HCT116 (cell line): ENCODE data around the gene PIBF1. TPM values are rescaled to one million over a fixed set of nuclear protein-coding genes. Genes with fewer than 3 reads are reported as not detected.

Source experiments
- ATAC-seq: fragments of 200-7000 bp; cut with Tn5 transposase; 2 replicates; pipeline ENCODE4 v1.9.1; 2020; ENCODE audit warnings: mild to moderate bottlenecking, moderate library complexity
- BruUV-seq: library from RNA; stranded (reverse); fragments of 400-500 nt; replicated peaks from 2 replicates; lab custom pipeline; 2021; lab: Mats Ljungman, UMichigan
- CTCF ChIA-PET: fragments of 300-600 bp; sonication (Branson Sonifier 250); formaldehyde crosslinking; loops from one replicate; lab custom pipeline; 2021; ENCODE audit warnings: antibody characterized with exemption; lab: Charles Lee
- POLR2A ChIA-PET: fragments of 300-600, 350-600 bp; sonication (Branson Sonifier 250); formaldehyde crosslinking; loops from one replicate; lab custom pipeline; 2021; ENCODE audit warnings: antibody characterized with exemption; lab: Charles Lee
- RAD21 ChIA-PET, 2 experiments: fragments of 300-600 bp; sonication (Branson Sonifier 250); formaldehyde crosslinking; loops; one replicate each; lab custom pipeline; 2023; ENCODE audit warnings: low total read pairs in 2 of 2; ENCODE audit not compliant: uncharacterized antibody in 2 of 2, unreplicated experiment in 2 of 2, low non-redundant PET in 1 of 2; lab: Charles Lee
- DNase-seq: peaks from one replicate; pipeline ENCODE4 v3.0.0-alpha.2; 2010; ENCODE audit warnings: low read depth, low spot score
- H2AFZ ChIP-seq: fragments of 200-600 bp; shearing (Covaris generic), sonication (generic); 2 replicates; pipeline ENCODE4 v1.6.1; 2017; ENCODE audit warnings: low read depth, mixed run types, mixed read lengths, antibody characterized with exemption, low read length; ENCODE audit not compliant: poor library complexity, severe bottlenecking
- H3K27ac ChIP-seq: 2 replicates; pipeline ENCODE4 v1.5.1; 2012; ENCODE audit warnings: low read depth, low read length
- H3K27me3 ChIP-seq: fragments of 200-600 bp; sonication (generic); 2 replicates; pipeline ENCODE4 v1.6.1; 2016; ENCODE audit warnings: mixed run types, low read length, mixed read lengths; ENCODE audit not compliant: insufficient read depth
- H3K36me3 ChIP-seq, 2 experiments: fragments of 200-500 bp in 1 of 2; fragments of 200-600 bp in 1 of 2; sonication (Bioruptor generic) in 1 of 2; sonication (generic) in 1 of 2; 2 replicates each; pipeline versions ENCODE4 v1.5.1 to v1.6.1; 2014 to 2016; ENCODE audit warnings: low read length in 2 of 2, inconsistent platforms in 1 of 2, mixed read lengths in 1 of 2, mixed run types in 1 of 2; ENCODE audit not compliant: insufficient read depth in 2 of 2, control insufficient read depth in 1 of 2
- H3K4me1 ChIP-seq, 2 experiments: fragments of 200-600 bp in 1 of 2; sonication (generic) in 1 of 2; 2 replicates each; pipeline versions ENCODE4 v1.5.1 to v1.6.1; 2012 to 2017; ENCODE audit warnings: low read length in 2 of 2, inconsistent platforms in 1 of 2, mild to moderate bottlenecking in 1 of 2, mixed read lengths in 1 of 2, mixed run types in 1 of 2, moderate library complexity in 1 of 2; ENCODE audit not compliant: insufficient read depth in 2 of 2, control insufficient read depth in 1 of 2
- H3K4me2 ChIP-seq: fragments of 200-600 bp; sonication (generic); 2 replicates; pipeline ENCODE4 v1.6.1; 2017; ENCODE audit warnings: mixed run types, low read length, mixed read lengths
- H3K4me3 ChIP-seq, 2 experiments: fragments of 200-600 bp in 1 of 2; sonication (generic) in 1 of 2; replicated peaks in 1 of 2; 2 replicates each; pipeline ENCODE4 v1.5.1; 2011 to 2016; ENCODE audit warnings: low read length in 2 of 2, control low read depth in 1 of 2, low read depth in 1 of 2, mild to moderate bottlenecking in 1 of 2, mixed read lengths in 1 of 2, mixed run types in 1 of 2
- H3K79me2 ChIP-seq: fragments of 200-600 bp; sonication (generic); 2 replicates; pipeline ENCODE4 v1.6.1; 2017; ENCODE audit warnings: mild to moderate bottlenecking, mixed run types, low read length, moderate library complexity, mixed read lengths; ENCODE audit not compliant: insufficient read depth
- H3K9ac ChIP-seq: fragments of 200-600 bp; sonication (generic); 2 replicates; pipeline ENCODE4 v1.6.1; 2016; ENCODE audit warnings: low read length, mixed read lengths
- H3K9me2 ChIP-seq: fragments of 200-600 bp; sonication (generic), shearing (Covaris generic); 2 replicates; pipeline ENCODE4 v1.6.1; 2017; ENCODE audit warnings: mixed run types, mild to moderate bottlenecking, moderate library complexity; ENCODE audit not compliant: insufficient read depth
- H3K9me3 ChIP-seq, 2 experiments: fragments of 200-500 bp in 1 of 2; fragments of 200-600 bp in 1 of 2; sonication (Bioruptor generic) in 1 of 2; sonication (generic) in 1 of 2; 2 replicates each; pipeline ENCODE4 v1.6.1; 2014 to 2017; ENCODE audit warnings: low read length in 2 of 2, mixed read lengths in 2 of 2, inconsistent platforms in 1 of 2, low read depth in 1 of 2, mild to moderate bottlenecking in 1 of 2, mixed run types in 1 of 2, moderate library complexity in 1 of 2; ENCODE audit not compliant: control insufficient read depth in 1 of 2, insufficient read depth in 1 of 2
- H4K20me1 ChIP-seq: fragments of 200-600 bp; sonication (generic), shearing (Covaris generic); 2 replicates; pipeline ENCODE4 v1.6.1; 2017; ENCODE audit warnings: mixed run types, mild to moderate bottlenecking, moderate library complexity; ENCODE audit not compliant: insufficient read depth
- CBX3 ChIP-seq: IDR thresholded peaks from 2 replicates; pipeline ENCODE4 v1.6.1; 2012; ENCODE audit warnings: low read depth
- EGR1 ChIP-seq: IDR thresholded peaks from 2 replicates; pipeline ENCODE4 v1.6.1; 2012; ENCODE audit warnings: low read depth
- EZH2 ChIP-seq: fragments of 200-600 bp; sonication (generic); IDR thresholded peaks from 2 replicates; pipeline ENCODE4 v1.6.1; 2017; ENCODE audit warnings: antibody characterized with exemption, mixed run types
- FOSL1 ChIP-seq: IDR thresholded peaks from 2 replicates; pipeline ENCODE4 v1.6.1; 2012; ENCODE audit warnings: low read depth
- JUND ChIP-seq: IDR thresholded peaks from 2 replicates; pipeline ENCODE4 v1.6.1; 2012
- POLR2A ChIP-seq: IDR thresholded peaks from 2 replicates; pipeline ENCODE4 v1.7.0; 2011; ENCODE audit warnings: borderline replicate concordance; ENCODE audit not compliant: insufficient read depth, insufficient read length; ENCODE audit errors: extremely low read depth
- POLR2AphosphoS5 ChIP-seq: IDR thresholded peaks from 2 replicates; pipeline ENCODE4 v1.6.1; 2011; ENCODE audit warnings: mild to moderate bottlenecking, low read depth, low read length, moderate library complexity
- SIN3A ChIP-seq: IDR thresholded peaks from 2 replicates; pipeline ENCODE4 v1.6.1; 2012; ENCODE audit warnings: low read depth
- SP1 ChIP-seq: IDR thresholded peaks from 2 replicates; pipeline ENCODE4 v1.6.1; 2012; ENCODE audit warnings: low read depth
- TCF7L2 ChIP-seq: IDR thresholded peaks from 2 replicates; pipeline ENCODE4 v1.7.0; 2011; ENCODE audit warnings: borderline replicate concordance, inconsistent platforms; ENCODE audit not compliant: insufficient read depth, insufficient read length; ENCODE audit errors: extremely low read depth
- intact Hi-C: fragments of 100-400 bp; cut with micrococcal nuclease; formaldehyde crosslinking; loops from 2 replicates; pipeline ENCODE4 v1.10.0; 2022
- total RNA-seq: library from RNA; stranded (reverse); gene quantifications from one replicate; pipeline ENCODE4 v1.2.1, GENCODE V29; 2021; ENCODE audit not compliant: unreplicated experiment
- TF ChIP-seq, protein P1 (sequence below), 3 experiments: fragments of 200-600 bp in 1 of 3; sonication (generic) in 1 of 3; IDR thresholded peaks in 2 of 3; conservative IDR thresholded peaks in 1 of 3; 2 replicates each; pipeline ENCODE4 v1.5.1; 2012 to 2017; ENCODE audit warnings: low read depth in 2 of 3, low read length in 2 of 3, antibody characterized with exemption in 1 of 3, borderline replicate concordance in 1 of 3, control low read depth in 1 of 3, mild to moderate bottlenecking in 1 of 3, mixed read lengths in 1 of 3, mixed run types in 1 of 3, moderate library complexity in 1 of 3; ENCODE audit not compliant: insufficient read depth in 1 of 3
- TF ChIP-seq, protein P2 (sequence below): IDR thresholded peaks from 2 replicates; pipeline ENCODE4 v1.6.1; 2012

Gene PIBF1
- total RNA-seq, 1 experiment from 2014 or later: 21.1 TPM

- ChIA-PET POLR2A (interaction anchor here (1.3 kb wide), 1 partner anchor 366 kb away, joined by 5 read pairs; no protein-coding TSS in a partner anchor), CTCF (interaction anchor here (1.7 kb wide), 1 partner anchor 216 kb away, joined by 4 read pairs; no protein-coding TSS in a partner anchor), RAD21 (interaction anchor here in 1 of 2 experiments (0.6 kb wide), 1 partner anchor 66 kb away, joined by 9 read pairs; no protein-coding TSS in a partner anchor)
- Histone ChIP-seq H3K27ac (peak overlapping the region; percentile 67), H3K27me3 (no peaks in the 10 kb centered on the region), H3K4me1 (peaks cover 25 to 45% of the 10 kb centered on the region in 2 experiments), H2AFZ (peak overlapping the region; percentile 42), H4K20me1 (no peaks in the 10 kb centered on the region), H3K4me2 (peak overlapping the region; percentile 90), H3K36me3 (no peaks in the 10 kb centered on the region), H3K9me2 (no peaks in the 10 kb centered on the region), H3K79me2 (peaks cover 19% of the 10 kb centered on the region), H3K4me3 (peak overlapping the region; percentile 15 to 44), H3K9me3 (no peaks in the 10 kb centered on the region), H3K9ac (peak overlapping the region; percentile 45)
- DNase-seq: peak; percentile 79
- no TSS peak for BruUV-seq
- ATAC-seq: peak; percentile 18
- TF ChIP-seq TCF7L2 (peak; percentile 67), CBX3 (peak; percentile 36; the same call in 1 of the 2 replicates), SP1 (peak; percentile 61), EZH2 (no peak), POLR2A (no peak), JUND (peak; percentile 71), EGR1 (peak; percentile 72), SIN3A (peak; percentile 52; the same call in 1 of the 2 replicates), POLR2AphosphoS5 (peak; percentile 29; the same call in 1 of the 2 replicates), FOSL1 (peak; percentile 79; the same call in 1 of the 2 replicates)
- TF ChIP-seq, protein P1, sequence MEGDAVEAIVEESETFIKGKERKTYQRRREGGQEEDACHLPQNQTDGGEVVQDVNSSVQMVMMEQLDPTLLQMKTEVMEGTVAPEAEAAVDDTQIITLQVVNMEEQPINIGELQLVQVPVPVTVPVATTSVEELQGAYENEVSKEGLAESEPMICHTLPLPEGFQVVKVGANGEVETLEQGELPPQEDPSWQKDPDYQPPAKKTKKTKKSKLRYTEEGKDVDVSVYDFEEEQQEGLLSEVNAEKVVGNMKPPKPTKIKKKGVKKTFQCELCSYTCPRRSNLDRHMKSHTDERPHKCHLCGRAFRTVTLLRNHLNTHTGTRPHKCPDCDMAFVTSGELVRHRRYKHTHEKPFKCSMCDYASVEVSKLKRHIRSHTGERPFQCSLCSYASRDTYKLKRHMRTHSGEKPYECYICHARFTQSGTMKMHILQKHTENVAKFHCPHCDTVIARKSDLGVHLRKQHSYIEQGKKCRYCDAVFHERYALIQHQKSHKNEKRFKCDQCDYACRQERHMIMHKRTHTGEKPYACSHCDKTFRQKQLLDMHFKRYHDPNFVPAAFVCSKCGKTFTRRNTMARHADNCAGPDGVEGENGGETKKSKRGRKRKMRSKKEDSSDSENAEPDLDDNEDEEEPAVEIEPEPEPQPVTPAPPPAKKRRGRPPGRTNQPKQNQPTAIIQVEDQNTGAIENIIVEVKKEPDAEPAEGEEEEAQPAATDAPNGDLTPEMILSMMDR (IDR thresholded peaks at IDR 0.05 in 2 of 3, conservative IDR thresholded peaks at IDR 0.05 in 1 of 3; ENCODE audit: borderline replicate concordance in 1 of 3, insufficient read depth in 1 of 3, low read depth in 2 of 3, low read length in 2 of 3): no peak
- TF ChIP-seq, protein P2, sequence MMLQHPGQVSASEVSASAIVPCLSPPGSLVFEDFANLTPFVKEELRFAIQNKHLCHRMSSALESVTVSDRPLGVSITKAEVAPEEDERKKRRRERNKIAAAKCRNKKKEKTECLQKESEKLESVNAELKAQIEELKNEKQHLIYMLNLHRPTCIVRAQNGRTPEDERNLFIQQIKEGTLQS: 0 out of 2 replicates have a peak, but pooled peaks have one; percentile 29
- intact Hi-C loops: loop anchor here (2.0 to 5.0 kb wide), 3 partner anchors 214 to 651 kb away; no protein-coding TSS in a partner anchor
Observed at GRCh38 chr13:73055813-73056564, 274.1 kb downstream of the PIBF1 start.
